ENCODE results near the gene AP1B1. TPM values are rescaled to one million over a fixed set of nuclear protein-coding genes. Genes with fewer than 3 reads are reported as not detected.
"Not testable (repeated sequence)": the region's sequence is repeated elsewhere in the genome, so short reads cannot be mapped to it uniquely, and the experiment has no call there.

Gene AP1B1
- polyA plus RNA-seq, 3 donors: 22.3 to 36.5 (median 36.1) TPM

DNA sequence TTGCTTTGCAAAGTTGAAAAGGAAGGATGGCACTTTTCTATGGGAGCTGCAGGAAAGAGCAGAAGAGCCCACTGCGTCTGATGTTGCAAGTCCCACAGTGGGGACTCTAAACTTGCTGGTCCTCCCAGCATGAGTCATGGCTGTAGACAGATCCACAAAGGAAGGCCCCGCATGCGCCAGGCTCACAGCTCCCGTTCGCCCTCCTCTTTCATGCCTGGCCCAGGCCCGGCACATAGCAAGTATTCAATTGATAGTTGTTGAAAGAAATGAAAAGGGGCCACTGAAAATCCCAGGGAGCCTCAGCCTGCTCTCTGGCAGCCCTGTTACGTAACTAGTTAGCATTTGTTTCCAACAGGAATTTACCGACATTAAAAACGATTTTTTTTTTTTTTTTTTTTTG lies 18.9 kb downstream of the AP1B1 start:
- H3K27ac ChIP-seq (ENCODE audit: low read depth, low read length): no peak overlapping the region
- 20 to 58% (median 30%) methylated on average over 9 of the region's 9 CpGs for WGBS, 3 donors

DNA sequence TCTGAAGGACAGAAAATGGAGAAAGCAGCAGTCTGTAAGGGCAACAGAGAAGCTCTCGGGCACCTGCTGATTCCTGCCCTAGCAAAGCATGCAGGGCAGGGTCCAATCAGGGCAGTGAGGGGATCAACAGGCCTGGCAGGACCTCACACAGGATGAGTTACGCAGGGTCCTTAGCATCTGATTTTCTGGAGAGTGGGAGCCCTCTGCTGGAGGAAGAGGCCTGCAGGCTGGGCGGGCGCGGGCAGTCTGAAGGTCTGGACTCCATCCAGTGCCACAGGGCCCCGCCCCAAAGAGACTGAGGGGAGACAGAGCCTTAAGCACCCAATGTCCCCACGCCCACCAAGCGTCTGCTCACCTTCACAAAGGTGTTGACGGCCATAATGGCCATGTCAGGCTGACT lies 28.9 kb downstream of the AP1B1 start:
- 24 to 48% (median 44%) methylated on average over 9 of the region's 9 CpGs for WGBS, 3 donors
- no peak overlapping the region for H3K27ac ChIP-seq (ENCODE audit: low read depth, low read length)

DNA sequence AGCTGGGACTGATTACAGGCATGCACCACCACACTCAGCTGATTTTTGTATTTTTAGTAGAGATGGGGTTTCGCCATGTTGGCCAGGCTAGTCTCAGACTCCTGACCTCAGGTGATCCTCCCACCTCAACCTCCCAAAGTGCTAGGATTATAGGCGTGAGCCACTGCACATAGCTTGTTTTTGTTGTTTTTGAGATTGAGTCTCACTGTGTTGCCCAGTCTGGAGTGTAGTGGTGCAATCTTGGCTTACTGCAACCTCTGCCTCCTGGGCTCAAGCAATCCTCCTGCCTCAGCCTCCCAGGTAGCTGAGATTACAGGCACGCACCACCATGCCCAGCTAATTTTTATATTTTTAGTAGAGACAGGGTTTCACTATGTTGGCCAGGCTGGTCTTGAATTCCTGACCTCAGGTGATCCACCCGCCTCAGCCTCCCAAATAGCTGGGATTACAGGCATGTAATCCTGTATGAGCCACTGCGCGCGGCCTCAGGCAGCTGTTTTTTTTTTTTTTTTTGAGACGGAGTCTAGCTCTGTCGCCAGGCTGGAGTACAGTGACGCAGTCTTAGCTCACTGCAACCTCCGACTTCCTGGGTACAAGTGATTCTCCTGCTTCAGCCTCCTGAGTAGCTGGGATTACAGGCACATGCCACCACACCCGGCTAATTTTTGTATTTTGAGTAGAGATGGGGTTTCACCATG lies 31.0 kb downstream of the AP1B1 start:
- 96 to 98% (median 96%) methylated on average over 11 to 12 of the region's 12 CpGs for WGBS, 3 donors
- not testable (repeated sequence) for H3K27ac ChIP-seq (ENCODE audit: low read depth, low read length)

DNA sequence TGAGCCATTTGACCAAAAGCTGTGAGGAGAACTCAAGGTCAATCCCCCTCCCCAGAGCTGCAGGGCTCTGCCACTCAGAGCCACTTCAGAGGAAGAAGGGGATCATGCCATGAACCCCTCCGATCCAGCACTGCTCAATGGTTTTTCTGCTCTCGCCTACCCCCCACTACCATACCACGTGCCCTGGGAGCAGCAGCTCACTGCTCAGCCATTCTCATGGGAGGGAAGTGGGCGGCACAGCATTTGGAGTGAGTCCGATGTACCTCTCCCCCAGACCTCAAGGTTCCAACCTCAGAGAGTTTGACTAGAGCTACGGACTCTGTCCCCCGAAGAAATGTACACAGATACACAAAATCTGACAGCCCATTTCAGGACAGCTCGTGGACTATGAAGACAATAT lies 34.5 kb downstream of the AP1B1 start:
- H3K27ac ChIP-seq (ENCODE audit: low read depth, low read length): no peak overlapping the region
- 93 to 95% (median 95%) methylated on average over 8 of the region's 8 CpGs for WGBS, 3 donors

DNA sequence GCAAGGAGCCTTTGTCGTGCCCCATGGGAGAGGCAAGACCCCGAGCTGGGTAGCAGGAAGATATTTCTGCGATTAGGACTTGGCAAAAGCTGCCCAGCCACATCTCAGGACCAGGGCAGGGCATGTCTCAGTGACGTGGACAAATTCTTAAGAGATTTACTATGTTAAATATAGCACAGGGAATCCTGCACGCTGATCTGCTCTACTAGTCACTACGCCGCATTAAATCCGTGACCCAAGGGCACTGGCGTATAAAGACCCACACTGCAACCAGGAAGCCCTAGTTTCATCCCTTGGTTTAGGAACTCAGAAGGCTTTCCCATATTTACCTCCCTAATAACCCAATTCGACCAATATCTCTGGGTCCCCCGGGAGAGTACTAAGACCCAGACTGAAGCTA lies 35.1 kb downstream of the AP1B1 start:
- WGBS, 3 donors: 92 to 95% (median 93%) methylated on average over 11 of the region's 11 CpGs
- no peak overlapping the region for H3K27ac ChIP-seq (ENCODE audit: low read depth, low read length)

DNA sequence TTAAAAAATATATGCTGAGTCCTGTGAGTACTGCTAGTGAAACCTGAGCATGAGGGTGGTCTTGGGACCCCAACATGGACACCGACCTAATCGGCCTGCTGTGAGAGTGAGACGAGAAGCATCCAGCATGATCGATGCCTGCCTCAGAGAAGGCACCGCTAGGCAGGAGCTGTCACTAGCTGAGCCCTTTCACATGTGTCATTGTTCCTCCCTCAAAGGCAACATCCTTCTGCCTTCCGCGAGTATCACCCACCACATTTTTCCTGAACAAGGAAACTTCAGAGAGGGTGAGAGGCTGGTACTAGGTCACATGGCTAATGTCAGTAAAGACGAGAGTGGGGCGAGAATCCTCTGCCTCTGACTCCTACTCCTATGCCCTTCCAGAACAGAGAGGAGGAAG lies 35.6 kb downstream of the AP1B1 start:
- WGBS, 3 donors: 82 to 94% (median 85%) methylated on average over 9 of the region's 9 CpGs
- no peak overlapping the region for H3K27ac ChIP-seq (ENCODE audit: low read depth, low read length)

DNA sequence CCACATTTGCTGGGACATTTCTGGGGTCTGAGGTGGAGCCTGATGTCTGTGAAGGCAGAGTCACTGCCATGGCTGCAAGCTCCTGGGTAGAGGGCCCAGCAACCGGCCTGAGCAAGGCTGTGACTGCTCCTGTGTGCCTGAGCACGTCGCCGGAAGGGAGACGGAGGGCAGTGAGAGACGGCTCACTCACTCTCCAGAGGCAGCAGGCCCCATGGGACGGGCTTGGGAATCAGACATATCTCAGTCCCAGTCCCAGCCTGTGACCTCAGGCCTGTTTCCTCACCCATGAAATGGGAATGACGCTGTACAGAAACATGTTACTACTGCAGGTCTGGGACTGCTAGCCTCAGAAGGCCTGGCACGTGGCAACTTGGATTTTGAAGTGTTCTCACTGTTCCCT lies 36.5 kb downstream of the AP1B1 start:
- no peak overlapping the region for H3K27ac ChIP-seq (ENCODE audit: low read depth, low read length)
- 86 to 91% (median 90%) methylated on average over 9 of the region's 9 CpGs for WGBS, 3 donors

DNA sequence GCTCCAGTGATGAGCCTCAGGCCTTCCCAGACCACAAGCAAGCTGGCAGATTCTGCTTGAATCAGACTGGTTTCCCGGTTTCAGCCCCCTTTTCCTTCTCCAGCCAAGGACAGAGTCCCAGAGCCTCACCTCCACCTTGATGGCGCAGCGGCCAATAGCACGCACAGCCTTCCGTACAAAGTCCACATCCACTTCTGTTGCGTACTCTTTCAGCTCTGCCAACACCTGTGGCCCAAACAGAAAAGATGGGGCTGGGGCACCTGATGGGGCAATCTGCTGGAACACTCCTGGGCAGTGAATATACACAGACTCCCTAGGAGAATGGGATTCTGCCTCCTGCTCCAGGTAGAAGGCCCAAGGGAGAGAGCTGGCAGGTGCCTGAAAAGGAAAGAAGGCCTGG lies 37.3 kb downstream of the AP1B1 start:
- no peak overlapping the region for H3K27ac ChIP-seq (ENCODE audit: low read depth, low read length)
- 47 to 99% (median 99%) methylated on average over 6 of the region's 6 CpGs for WGBS, 3 donors

DNA sequence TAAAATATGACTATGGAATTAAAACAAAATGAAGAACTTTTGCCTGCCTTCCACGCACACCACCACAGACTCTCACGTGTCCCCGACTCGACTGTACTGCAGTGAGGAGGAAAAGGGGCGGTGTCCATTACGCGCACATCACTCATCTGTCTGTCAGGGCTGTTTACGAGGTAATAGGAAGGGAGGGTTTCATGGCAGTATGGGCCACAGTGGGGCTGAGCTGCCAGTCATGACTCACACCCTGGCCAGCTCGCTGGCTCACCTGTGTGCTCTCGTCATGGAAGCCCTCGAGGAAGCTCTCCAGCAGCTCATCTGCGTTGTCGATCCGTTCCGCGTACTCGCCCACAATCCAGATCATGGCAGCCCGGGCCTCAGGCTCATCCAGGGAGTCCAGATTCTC lies 39.4 kb downstream of the AP1B1 start:
- H3K27ac ChIP-seq (ENCODE audit: low read depth, low read length): no peak overlapping the region
- 88 to 92% (median 91%) methylated on average over 18 of the region's 18 CpGs for WGBS, 3 donors

DNA sequence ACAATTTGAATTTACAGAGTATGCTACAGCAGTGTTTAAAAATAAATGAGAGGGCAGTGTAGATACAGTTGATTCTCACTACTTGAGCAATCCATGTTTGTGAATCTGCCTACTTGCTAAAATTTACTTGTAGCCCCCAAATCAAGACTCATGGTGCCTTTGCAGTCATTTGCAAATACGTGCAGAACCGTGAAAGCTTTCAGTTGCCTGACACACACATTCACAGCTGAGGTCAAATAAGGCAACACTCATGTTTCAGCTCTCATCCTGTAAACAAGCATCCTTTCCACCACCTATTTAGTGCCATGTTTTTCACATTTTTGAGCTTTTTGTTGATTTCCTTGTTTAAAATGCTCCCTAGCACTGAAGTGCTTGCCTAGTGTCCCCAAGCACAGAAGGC lies 40.3 kb downstream of the AP1B1 start:
- no peak overlapping the region for H3K27ac ChIP-seq (ENCODE audit: low read depth, low read length)
- 75 to 84% (median 81%) methylated on average over 2 of the region's 2 CpGs for WGBS, 3 donors

DNA sequence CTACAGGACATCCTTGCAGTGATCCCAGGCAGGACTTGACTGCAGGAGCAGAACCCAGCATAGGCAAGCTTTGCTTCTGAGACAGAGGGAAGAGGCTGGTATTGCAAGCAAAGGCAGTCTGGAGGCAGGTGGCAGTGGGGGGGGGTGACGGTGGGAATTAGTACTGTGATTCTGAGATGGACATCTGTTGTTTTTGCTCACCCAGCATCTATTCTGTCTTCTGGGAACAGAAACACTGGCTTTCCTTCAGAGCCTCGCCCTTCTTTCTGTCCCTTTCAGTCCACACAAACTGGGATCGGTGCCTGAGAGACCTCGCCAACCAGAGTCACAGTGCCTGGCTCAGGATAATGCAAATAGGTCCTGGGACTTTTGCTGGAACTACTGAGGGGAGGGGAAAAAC lies 41.7 kb downstream of the AP1B1 start:
- H3K27ac ChIP-seq (ENCODE audit: low read depth, low read length): no peak overlapping the region
- 64 to 82% (median 75%) methylated on average over 4 of the region's 4 CpGs for WGBS, 3 donors

DNA sequence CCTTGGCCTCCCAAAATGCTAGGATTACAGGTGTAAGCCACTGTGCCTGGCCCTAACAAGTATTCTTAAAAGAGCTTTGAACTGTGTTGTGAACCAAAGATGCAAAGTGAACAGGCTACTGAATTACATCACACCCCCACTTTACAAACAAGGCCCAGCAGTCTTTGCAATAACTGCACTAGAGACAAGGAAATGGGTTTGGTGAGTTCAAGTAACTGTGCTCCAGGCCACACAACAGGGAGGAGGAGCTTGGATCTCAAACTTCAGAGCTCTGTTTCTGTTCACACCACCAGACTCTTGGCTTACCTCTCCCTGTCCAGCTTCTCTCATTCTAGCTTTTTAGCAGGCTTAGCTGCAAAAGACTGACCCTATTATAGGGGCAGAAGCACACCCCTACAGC lies 42.4 kb downstream of the AP1B1 start:
- H3K27ac ChIP-seq (ENCODE audit: low read depth, low read length): no peak overlapping the region

DNA sequence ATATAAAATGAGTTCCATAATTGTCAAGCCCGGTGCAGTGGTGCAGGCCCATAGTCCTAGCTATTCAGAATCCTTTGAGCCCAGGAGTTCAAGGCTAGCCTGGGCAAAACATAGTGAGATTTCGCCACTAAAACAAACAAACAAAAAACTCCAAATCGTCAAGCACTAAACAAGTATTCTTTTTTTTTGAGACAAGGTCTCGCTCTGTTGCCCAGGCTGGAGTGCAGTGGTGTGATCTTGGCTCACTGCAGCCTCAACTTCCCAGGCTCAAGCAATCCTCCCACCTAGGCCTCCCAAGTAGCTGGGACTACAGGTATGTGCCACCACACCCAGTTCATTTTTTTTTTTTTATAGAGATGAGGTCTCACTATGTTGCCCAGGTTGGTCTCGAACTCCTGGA lies 43.5 kb downstream of the AP1B1 start:
- 70 to 97% (median 91%) methylated on average over 5 of the region's 5 CpGs for WGBS, 3 donors
- H3K27ac ChIP-seq (ENCODE audit: low read depth, low read length): not testable (repeated sequence)

DNA sequence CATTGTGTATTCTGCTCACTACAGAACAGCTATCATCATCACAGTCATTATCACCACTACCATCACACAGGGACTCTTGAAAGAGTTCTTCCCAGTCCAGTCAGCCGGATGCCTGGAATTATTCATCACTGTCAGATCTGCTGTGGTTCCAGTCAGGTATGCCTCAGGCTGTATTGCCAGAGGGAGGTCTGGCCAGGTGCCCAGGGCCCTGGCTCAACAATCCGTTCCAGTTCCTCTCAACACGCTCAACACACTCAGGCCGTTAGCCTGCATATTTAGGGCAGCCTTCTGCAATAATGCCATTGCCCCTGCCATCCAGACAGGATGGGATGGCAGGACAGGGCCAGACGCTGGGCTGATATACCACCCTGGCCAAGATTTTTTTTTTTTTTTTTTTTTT lies 44.2 kb downstream of the AP1B1 start:
- no peak overlapping the region for H3K27ac ChIP-seq (ENCODE audit: low read depth, low read length)

DNA sequence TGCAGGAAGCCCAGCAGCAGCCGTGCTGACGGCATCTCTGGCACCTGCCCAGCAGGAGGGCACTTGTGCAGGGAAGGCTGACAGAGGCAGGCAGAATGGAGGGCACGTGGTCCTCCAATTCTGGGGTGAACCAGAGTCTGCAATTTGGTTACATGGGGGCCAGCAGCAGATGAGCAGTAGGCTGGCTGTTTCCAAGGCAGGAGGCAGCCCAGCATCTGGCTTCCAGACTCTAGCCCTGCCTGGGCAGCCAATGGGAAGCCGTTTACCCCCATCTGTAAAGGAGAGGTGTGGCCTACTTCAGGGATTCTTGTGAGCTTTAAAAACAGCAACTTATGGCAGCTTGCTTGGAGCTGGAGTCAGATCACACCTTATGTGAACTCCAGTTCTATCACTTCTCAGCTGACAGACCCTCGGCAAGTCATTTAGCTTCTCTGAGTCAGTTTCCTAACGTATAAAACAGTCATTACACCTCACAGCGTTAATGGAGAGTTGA lies 45.0 kb downstream of the AP1B1 start:
- no peak overlapping the region for H3K27ac ChIP-seq (ENCODE audit: low read depth, low read length)
- WGBS, 3 donors: 56 to 77% (median 71%) methylated on average over 7 of the region's 7 CpGs

More for the DNA sequence above, 44.2 kb downstream of the AP1B1 start:
- WGBS, 3 donors: 17 to 60% (median 52%) methylated on average over 5 of the region's 5 CpGs

DNA sequence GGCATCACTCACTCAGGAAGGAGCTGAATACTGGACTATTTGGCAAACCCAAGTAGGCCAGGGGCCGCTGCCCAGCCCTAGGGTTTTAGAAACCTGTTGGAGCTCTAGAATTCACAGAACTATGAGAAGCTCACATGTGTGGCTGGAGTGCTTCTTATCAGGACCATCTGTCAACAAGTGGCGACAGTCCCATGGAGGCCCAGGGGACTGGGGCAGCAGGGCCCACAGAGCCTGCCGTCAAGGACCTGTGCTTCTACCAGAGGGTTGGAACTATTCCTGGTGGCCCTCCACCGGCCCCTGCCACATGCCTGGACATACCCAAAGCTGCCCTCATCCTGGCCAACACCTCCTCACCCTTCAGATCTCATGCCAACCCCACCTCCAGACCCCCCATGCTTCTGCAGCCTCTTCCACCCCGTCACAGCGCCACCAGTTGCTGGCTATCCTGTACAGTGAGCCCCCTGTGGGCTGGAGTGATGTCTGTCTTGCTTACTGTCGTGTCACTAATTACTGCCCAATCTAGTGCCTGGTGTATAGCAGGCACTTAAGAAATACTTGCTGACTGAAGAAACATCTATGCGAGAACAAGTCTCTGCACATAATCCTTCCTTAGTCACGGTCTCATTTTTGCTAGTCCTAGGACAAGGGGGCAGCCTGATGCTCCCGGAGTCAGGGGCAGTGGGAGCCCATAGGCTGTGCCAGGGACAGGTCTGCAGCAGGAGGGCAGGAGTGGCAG lies 45.6 kb downstream of the AP1B1 start:
- 49 to 84% (median 83%) methylated on average over 10 of the region's 10 CpGs for WGBS, 3 donors
- no peak overlapping the region for H3K27ac ChIP-seq (ENCODE audit: low read depth, low read length)

DNA sequence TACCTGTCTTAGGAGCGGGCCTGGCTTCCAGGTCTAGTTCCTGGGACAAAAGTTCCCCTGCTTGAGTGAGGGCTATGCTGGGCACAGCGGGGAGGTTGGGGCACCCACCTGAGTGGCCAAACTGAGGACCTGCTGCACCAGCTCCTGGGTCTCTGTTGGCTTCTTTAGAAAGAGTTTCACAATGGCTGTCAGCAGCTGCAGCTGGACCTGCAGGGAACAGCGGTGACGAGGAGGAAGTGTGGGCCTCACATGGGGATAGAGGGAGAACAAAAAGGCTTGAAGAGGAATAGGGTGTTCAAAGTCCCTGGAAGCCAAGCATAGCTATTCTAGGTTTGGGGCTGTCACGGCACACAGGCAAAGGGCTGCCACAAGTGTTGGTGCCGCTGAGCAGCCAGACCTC lies 46.2 kb downstream of the AP1B1 start:
- WGBS, 3 donors: 54 to 67% (median 67%) methylated on average over 6 of the region's 6 CpGs
- no peak overlapping the region for H3K27ac ChIP-seq (ENCODE audit: low read depth, low read length)

DNA sequence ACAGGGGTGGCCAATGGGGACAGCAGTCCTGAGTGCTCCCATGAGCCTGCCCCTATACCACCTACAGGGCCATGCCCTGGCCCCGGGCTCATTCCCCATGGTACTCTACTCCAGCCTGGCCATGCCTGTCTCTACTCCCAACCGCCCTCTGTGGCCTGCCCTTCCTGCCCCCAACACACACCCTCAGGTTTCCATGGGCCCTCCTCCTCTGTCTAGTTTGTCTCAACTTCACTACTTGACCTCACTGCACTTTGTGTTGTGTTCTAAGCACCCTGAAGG lies 46.6 kb downstream of the AP1B1 start:
- no peak overlapping the region for H3K27ac ChIP-seq (ENCODE audit: low read depth, low read length)
- WGBS, 3 donors: 90 to 94% (median 93%) methylated on average over 2 of the region's 2 CpGs

DNA sequence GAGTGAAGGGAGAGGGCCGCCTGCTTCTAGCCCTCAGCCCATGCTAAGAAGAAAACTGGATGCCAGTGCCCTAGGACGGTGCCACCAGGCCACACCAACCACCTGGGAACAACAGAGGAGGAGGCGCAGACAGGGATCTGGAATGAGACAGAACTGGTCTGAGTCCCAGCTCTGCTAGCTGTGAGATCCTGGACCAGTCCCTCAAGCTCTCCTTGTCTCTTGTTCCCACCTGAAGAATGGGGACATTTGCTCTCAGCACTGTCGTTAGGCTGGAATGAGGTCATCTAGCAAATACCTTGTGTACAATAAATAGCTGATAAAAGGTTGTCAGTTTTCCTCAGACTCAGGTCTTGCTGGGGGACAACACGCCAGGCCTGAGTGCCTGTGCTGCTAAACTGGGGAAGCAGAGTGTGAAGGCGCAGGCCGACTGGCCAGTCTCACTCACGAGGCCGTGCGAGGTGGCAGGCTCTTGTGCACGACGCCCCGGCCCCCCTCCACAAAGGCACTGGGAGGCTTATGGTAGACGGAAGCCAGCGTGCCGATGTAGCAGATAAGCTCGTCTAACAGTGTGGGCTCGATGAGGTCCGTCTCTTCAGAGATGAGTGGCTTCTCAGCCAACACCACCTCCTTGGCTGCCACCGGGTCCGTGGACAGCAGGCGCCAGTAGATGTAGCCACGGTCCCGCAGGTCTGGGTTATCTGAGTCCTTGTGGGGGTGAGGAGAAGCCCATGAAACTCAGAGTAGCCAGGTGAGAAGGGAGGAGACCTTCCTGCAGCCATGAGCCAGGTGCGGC lies 47.1 kb downstream of the AP1B1 start:
- WGBS, 3 donors: 88 to 94% (median 93%) methylated on average over 24 to 25 of the region's 25 CpGs
- H3K27ac ChIP-seq (ENCODE audit: low read depth, low read length): no peak overlapping the region

Data from adipose tissue (tissue), 3 donors.